Memory B cell (primary cell): ENCODE results near the gene RBM47.
"Not testable (repeated sequence)": the region's sequence is repeated elsewhere in the genome, so short reads cannot be mapped to it uniquely, and the experiment has no call there.

Experiments
- ATAC-seq: fragments of 150-1000 bp; cut with Tn5 transposase; 2 replicates; pipeline ENCODE4 v1.10.0; 2021; ENCODE audit warnings: low read depth, mild to moderate bottlenecking, moderate library complexity
- DNase-seq, 2 donors: peaks; one replicate each; pipeline ENCODE4 v3.0.0; 2022; ENCODE audit warnings: low spot score in 2 of 2
- H3K27ac Mint-ChIP-seq: one replicate; pipeline ENCODE4 v1.8.0; 2022; ENCODE audit warnings: mild to moderate bottlenecking, moderate library complexity, mixed read lengths
- H3K27me3 Mint-ChIP-seq: one replicate; pipeline ENCODE4 v1.8.0; 2022; ENCODE audit warnings: mixed read lengths
- H3K36me3 Mint-ChIP-seq: one replicate; pipeline ENCODE4 v1.8.0; 2022; ENCODE audit warnings: mild to moderate bottlenecking, mixed read lengths
- H3K4me1 Mint-ChIP-seq: one replicate; pipeline ENCODE4 v1.8.0; 2022; ENCODE audit warnings: mixed read lengths
- H3K4me3 Mint-ChIP-seq: one replicate; pipeline ENCODE4 v1.8.0; 2022; ENCODE audit warnings: mild to moderate bottlenecking, moderate library complexity, mixed read lengths
- H3K9me3 Mint-ChIP-seq: one replicate; pipeline ENCODE4 v1.8.0; 2022; ENCODE audit warnings: mixed read lengths

The RBM47 gene

DNA sequence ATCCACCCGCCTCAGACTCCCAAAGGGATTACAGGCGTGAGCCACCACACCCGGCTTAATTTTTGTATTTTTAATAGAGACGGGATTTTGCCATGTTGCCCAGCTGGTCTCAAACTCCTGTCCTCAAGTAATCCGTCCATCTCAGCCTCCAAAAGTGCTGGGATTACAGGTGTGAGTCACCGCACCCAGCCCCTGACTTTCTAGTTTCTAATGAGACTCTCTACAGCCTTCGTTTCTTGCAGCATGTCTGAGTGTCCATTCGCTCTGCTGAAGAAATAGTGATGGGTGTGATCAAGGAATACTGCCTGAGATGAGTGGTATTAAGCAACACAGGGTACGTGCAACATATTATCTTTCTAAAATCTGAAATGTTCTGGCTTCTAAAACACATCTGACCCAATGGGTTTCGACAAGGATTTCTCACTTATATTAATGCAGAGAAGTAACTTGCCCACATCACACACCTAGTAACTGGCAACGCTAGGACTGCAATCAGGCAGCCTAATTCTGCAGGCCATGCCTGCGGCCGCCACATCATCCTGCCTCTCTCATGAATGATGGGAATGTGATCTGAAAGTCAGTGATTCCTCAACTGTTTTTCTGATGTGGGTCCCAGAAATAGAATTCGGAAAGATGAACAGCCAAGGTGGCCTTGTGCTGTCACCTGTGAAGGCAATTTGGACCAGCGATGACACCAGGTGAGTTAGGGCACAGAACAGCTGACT lies 74.3 kb downstream of the RBM47 start:
- Mint-ChIP-seq H3K4me1 (peaks cover 25% of the 10 kb centered on the region), H3K9me3 (no peaks in the 10 kb centered on the region), H3K27me3 (no peaks in the 10 kb centered on the region), H3K27ac (peak overlapping the region; percentile 72), H3K4me3 (no peak overlapping the region), H3K36me3 (no peaks in the 10 kb centered on the region)
- DNase-seq (no peak), ATAC-seq (no peak)

DNA sequence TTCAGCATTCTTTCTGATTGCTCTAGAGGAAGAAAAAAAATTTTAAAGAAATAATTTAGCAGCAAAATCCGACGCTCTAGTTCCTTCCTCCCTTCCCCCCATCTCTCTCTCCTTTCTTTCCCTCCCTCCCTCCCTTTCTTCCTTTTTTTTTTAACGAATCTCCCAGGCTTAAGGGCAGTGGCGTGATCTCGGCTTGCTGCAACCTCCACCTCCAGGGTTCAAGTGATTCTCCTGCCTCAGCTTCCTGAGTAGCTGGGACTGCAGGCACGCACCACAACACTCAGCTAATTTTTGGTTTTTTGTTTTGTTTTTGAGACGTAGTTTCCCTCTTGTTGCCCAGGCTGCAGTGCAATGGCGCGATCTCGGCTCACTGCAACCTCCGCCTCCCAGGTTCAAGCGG lies 75.0 kb downstream of the RBM47 start:
- not testable (repeated sequence) for H3K36me3 Mint-ChIP-seq, ATAC-seq
- H3K27ac Mint-ChIP-seq = peak overlapping the region; percentile 72

DNA sequence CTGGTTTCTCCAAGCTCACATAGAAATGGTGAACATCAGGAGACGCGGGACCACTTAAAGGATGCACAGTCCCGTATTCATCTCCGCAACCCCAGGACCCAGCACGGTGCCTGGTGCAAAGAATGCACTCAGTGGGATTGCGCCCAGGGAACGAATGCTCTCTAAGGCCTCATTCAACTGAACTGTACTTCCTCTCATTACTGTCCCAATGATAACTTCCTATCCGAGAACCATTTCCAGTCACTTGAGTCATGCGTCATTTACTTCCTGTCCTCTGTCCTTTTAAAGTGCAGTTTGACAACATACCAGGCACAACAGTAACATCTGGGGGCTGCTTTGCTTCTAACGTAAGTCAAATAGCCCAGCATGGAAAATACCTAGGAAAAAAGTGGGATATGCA lies 75.7 kb downstream of the RBM47 start:
- H3K36me3 Mint-ChIP-seq = no peaks in the 10 kb centered on the region
- H3K4me1 Mint-ChIP-seq = peaks cover 22% of the 10 kb centered on the region
- H3K27me3 Mint-ChIP-seq = no peaks in the 10 kb centered on the region
- no peak for DNase-seq
- no peak overlapping the region for H3K4me3 Mint-ChIP-seq
- H3K9me3 Mint-ChIP-seq = no peaks in the 10 kb centered on the region
- ATAC-seq = peak; percentile 62
- H3K27ac Mint-ChIP-seq = peak overlapping the region; percentile 76

More for the DNA sequence above, 75.0 kb downstream of the RBM47 start:
- H3K9me3 Mint-ChIP-seq, DNase-seq, H3K4me3 Mint-ChIP-seq, H3K27me3 Mint-ChIP-seq: not testable (repeated sequence)
- peaks cover 23% of the 10 kb centered on the region for H3K4me1 Mint-ChIP-seq

DNA sequence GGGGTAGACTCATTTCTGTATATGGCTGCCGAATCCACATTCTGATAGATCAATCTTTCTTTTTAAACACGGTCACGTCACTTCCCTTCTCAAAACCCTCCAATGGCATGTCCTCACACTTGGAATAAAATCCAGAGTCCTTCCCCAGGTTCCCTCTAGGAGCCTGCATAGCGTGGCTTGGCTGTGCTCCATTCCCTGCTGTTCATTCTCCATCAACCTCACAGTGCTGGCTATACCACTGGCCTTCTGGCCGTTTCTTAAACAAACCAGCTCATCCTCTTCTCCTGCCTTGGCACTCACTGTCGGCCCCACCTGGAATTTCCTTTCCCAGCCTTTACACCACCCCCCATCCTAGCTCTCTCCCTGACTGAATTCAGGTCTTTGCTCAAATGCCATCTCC lies 77.1 kb downstream of the RBM47 start:
- Mint-ChIP-seq H3K9me3 (no peaks in the 10 kb centered on the region), H3K36me3 (peaks cover 2% of the 10 kb centered on the region), H3K4me3 (peak overlapping the region; percentile 32), H3K27me3 (no peaks in the 10 kb centered on the region), H3K27ac (peak overlapping the region; percentile 14), H3K4me1 (peaks cover 22% of the 10 kb centered on the region)
- DNase-seq (no peak), ATAC-seq (no peak)

DNA sequence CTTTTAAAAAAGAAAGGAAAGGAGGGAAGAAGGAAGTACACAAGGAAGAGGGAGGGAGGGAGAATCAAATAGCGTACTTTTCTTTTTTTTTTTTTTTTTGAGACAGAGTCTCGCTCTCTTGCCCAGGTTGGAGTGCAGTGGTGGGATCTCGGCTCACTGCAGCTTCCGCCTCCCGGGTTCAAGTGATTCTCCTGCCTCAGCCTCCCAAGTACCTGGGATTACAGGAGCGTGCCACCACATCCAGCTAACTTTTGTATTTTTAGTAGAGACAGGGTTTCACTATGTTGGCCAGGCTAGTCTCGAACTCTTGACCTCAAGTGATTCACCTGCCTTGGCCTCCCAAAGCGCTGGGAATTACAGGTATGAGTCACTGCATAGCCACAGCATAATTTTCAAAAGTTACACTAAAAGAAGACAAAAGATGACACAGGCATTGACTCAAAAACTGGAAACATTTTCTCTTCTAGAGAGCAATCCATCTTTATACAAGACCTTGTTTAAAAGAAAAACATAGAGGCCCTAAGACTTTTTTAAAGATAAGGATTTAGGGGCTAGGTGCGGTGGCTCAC lies 78.0 kb downstream of the RBM47 start:
- Mint-ChIP-seq H3K27ac (peak overlapping the region; percentile 96), H3K4me3 (peak overlapping the region; percentile 85), H3K4me1 (peaks cover 22% of the 10 kb centered on the region)
- not testable (repeated sequence) for H3K36me3 Mint-ChIP-seq, DNase-seq, H3K27me3 Mint-ChIP-seq, H3K9me3 Mint-ChIP-seq, ATAC-seq

DNA sequence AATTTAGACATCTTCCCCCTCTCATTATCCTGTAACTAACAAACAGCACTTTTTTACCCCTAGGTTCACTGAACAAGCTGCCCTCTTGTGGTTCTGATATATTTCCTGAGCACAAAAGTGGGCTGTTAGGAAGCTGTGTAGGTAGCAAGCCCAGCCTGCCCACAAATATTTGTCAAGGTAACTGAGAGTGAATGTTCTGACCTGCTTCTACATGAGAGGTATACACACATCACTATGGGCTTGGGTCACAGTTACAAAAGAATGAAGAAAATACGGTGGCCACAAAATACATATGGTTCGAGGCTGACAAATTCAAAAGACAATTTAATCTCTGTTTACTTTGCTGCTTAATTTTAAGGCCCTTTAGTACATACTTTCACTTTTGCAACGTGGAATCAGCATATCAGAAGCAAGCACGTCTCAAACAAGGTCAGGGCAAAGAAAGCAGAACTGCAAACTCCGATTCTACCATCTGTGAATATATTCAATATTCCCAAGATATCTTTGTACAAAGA lies 78.7 kb downstream of the RBM47 start:
- no peaks in the 10 kb centered on the region for H3K9me3 Mint-ChIP-seq
- peaks cover 2% of the 10 kb centered on the region for H3K36me3 Mint-ChIP-seq
- peak; percentile 84 for ATAC-seq
- peak overlapping the region; percentile 85 for H3K4me3 Mint-ChIP-seq
- peak overlapping the region; percentile 96 for H3K27ac Mint-ChIP-seq
- H3K4me1 Mint-ChIP-seq = peaks cover 22% of the 10 kb centered on the region
- H3K27me3 Mint-ChIP-seq = no peaks in the 10 kb centered on the region
- DNase-seq = peak; percentile 33 to 55

DNA sequence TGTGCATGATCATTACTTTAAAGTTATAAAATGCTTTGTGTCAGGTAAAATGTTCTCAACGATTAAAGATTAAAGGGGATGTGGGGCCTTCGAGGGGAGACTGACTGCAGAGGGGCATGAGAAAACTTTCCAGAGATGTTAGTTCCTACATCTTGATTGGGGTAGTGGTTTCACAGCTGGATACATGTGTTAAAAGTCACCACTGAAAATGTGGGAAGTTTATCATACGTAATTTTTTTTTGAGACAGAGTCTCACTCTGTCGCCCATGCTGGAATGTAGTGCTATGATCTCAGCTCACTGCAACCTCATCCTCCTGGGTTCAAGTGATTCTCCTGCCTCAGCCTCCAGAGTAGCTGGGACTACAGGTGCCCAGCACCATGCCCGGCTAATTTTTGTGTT lies 79.5 kb downstream of the RBM47 start:
- H3K4me1 Mint-ChIP-seq = peaks cover 20% of the 10 kb centered on the region
- no peak overlapping the region for H3K4me3 Mint-ChIP-seq
- H3K27ac Mint-ChIP-seq = peak overlapping the region; percentile 96
- peaks cover 2% of the 10 kb centered on the region for H3K36me3 Mint-ChIP-seq
- no peaks in the 10 kb centered on the region for H3K9me3 Mint-ChIP-seq
- ATAC-seq (no peak), DNase-seq (no peak)
- no peaks in the 10 kb centered on the region for H3K27me3 Mint-ChIP-seq

DNA sequence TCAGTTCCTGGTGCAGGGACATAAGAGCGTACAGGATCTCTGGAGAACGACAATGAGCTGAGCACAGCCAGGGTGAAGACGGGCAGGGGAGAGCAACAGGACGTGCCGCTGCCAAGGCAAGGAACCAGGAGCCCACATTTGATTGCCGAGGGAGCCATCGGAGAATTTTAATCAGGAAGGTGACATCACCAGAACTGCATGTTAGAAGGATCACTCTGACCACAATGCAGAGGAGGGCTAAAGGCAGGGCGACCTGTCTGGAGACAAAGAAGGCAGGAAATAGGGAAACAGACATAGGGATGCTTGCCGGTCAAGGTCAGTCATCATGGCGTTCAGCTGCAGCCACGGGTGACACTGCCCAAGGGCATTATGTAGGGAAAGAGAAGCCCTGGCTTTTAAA lies 81.4 kb downstream of the RBM47 start:
- H3K36me3 Mint-ChIP-seq = peaks cover 7% of the 10 kb centered on the region
- H3K27me3 Mint-ChIP-seq = no peaks in the 10 kb centered on the region
- ATAC-seq (no peak), DNase-seq (no peak)
- H3K9me3 Mint-ChIP-seq = no peaks in the 10 kb centered on the region
- peaks cover 13% of the 10 kb centered on the region for H3K4me1 Mint-ChIP-seq
- no peak overlapping the region for H3K27ac Mint-ChIP-seq
- H3K4me3 Mint-ChIP-seq = no peak overlapping the region

DNA sequence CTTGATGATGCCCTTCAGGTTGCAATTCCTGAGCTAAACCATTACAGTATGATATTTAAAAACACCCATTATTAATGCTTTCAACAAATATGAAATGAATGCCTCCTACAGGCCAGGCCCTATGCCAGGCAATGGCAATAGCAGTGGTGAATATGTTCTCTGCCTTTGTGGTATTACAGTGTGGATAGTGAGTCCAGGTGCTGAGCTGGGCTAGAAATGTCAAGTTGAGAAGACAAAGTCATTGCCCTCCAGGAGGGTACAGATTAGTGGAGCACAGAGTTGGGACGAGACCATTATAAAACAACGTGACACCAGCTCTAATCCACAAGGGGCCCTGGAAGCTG lies 81.9 kb downstream of the RBM47 start:
- no peak overlapping the region for H3K27ac Mint-ChIP-seq
- H3K9me3 Mint-ChIP-seq = no peaks in the 10 kb centered on the region
- ATAC-seq = no peak
- no peak overlapping the region for H3K4me3 Mint-ChIP-seq
- H3K36me3 Mint-ChIP-seq = peaks cover 7% of the 10 kb centered on the region
- DNase-seq = no peak
- H3K27me3 Mint-ChIP-seq = no peaks in the 10 kb centered on the region
- peaks cover 13% of the 10 kb centered on the region for H3K4me1 Mint-ChIP-seq

DNA sequence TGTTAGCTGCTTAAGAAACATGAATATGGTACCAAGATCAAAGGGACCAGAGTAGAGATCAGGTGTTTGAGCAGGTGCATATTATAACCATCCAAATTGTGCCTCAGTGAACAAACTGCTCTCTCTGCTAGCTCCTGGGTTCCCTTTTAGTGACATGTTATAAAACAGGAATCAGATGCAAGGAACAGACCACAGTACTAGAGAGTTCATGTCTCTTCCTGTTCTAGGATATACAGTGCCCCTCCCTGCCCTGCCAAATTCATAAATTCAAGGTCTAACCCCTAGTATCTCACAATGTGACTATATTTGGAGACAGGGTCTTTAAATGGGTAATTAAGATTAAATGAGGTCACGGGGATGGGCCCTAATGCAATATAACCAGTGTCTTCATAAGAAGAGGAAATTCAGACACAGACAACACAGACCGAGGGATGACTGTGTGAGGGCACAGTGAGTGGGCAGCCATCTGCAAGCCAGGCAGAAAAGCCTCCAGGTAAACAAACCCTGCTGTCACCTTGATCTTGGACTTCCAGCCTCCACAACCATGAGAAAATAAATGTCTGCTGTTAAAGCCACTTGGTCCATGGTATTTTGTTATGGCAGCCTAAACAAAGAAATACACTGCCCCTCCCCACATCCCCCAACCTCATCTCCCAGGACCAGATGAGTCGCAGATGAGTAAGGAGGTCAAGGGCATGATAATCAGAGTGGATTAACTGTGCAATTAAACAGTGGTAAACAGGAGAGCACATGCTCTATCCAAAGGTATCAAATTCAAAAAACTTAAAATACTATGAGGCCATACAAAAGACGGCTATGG lies 82.5 kb downstream of the RBM47 start:
- H3K36me3 Mint-ChIP-seq = peaks cover 7% of the 10 kb centered on the region
- ATAC-seq (no peak), DNase-seq (no peak)
- H3K4me3 Mint-ChIP-seq = no peak overlapping the region
- no peak overlapping the region for H3K27ac Mint-ChIP-seq
- peaks cover 13% of the 10 kb centered on the region for H3K4me1 Mint-ChIP-seq
- H3K27me3 Mint-ChIP-seq = no peaks in the 10 kb centered on the region
- no peaks in the 10 kb centered on the region for H3K9me3 Mint-ChIP-seq

DNA sequence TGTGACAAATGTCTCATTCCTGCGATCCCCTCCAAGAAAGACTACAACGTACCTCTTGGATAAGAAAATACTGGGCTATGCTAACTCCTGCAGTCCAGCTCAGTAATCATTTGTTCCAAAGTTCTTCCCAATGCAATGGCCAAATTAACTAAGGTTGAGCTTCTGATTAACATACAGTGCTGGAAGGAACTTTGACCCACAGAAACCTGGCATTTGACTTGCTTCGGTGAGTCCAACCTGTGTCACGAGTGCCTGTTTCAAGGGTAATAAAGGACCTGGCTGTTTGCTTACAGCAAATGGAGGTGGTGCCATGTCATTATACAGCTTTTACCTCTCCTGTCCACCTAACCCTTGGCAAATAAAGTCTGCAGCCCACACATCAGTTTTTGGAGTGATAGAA lies 83.2 kb downstream of the RBM47 start:
- no peak for DNase-seq
- no peak overlapping the region for H3K4me3 Mint-ChIP-seq

DNA sequence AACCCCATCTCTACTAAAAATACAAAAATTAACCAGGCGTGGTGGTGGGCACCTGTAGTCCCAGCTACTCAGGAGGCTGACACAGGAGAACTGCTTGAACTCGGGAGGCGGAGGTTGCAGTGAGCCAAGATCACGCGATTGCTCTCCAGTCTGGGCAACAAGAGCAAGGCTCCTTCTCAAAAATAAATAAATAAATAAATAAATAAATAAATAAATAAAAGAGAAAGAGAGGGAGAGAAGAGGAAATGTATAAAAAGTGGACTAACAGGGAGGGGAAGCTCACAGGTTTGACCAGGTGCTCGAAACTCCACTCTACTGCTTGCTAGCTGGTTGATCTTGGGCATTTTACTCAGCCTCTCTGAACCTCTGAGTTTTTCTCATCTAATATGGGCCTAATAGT lies 84.2 kb downstream of the RBM47 start:
- H3K27me3 Mint-ChIP-seq, H3K4me3 Mint-ChIP-seq, H3K9me3 Mint-ChIP-seq, H3K27ac Mint-ChIP-seq, ATAC-seq, H3K4me1 Mint-ChIP-seq, DNase-seq, H3K36me3 Mint-ChIP-seq: not testable (repeated sequence)

More for the DNA sequence above, 83.2 kb downstream of the RBM47 start:
- Mint-ChIP-seq H3K9me3 (no peaks in the 10 kb centered on the region), H3K27ac (no peak overlapping the region), H3K4me1 (peaks cover 13% of the 10 kb centered on the region), H3K27me3 (no peaks in the 10 kb centered on the region), H3K36me3 (peaks cover 7% of the 10 kb centered on the region)
- ATAC-seq = no peak

DNA sequence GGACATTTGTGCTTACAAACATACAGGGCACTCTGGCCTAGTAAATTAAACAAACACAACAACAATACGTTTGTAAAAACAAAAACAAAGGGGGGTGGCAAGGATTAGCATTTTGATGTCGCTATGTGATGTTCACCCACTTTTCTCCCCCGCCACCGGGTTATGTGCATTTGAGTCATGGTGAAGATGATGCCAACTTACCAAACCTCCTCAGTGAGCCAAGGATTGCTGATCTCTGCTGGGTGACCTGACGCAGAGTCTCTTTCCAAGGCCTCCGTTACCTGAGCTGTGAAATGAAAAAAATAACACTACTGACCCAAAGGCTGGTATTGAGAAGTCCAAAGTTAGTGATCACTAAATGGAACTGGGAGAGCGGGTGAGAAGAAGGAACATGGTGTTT lies 85.4 kb downstream of the RBM47 start:
- Mint-ChIP-seq H3K36me3 (peaks cover 7% of the 10 kb centered on the region), H3K9me3 (no peaks in the 10 kb centered on the region), H3K27me3 (no peaks in the 10 kb centered on the region), H3K27ac (no peak overlapping the region), H3K4me3 (no peak overlapping the region), H3K4me1 (no peaks in the 10 kb centered on the region)
- ATAC-seq = no peak
- no peak for DNase-seq

DNA sequence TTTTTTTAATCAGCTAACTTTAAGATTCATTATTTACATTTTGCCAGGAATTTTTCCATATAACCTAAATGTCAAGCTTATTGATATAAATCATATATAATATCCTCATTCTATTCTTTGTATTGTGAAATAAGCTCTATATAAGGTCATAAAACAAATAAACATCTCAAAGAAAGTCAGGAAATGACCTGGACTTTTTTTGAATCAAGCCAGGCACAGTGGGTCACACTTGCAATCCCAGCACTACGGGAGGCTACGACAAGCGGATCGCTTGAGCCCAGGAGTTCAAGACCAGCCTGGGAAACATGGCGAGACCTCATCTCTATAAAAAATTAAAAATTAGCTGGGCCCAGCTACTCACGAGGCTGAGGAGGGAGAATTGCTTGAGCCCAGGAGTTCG lies 88.9 kb downstream of the RBM47 start:
- Mint-ChIP-seq H3K4me1 (peaks cover 8% of the 10 kb centered on the region), H3K9me3 (no peaks in the 10 kb centered on the region), H3K27me3 (no peaks in the 10 kb centered on the region), H3K36me3 (peaks cover 7% of the 10 kb centered on the region), H3K4me3 (no peak overlapping the region), H3K27ac (no peak overlapping the region)
- DNase-seq = no peak
- no peak for ATAC-seq
